ENCODE results near the gene SMG6.
"Not testable (repeated sequence)": the region's sequence is repeated elsewhere in the genome, so short reads cannot be mapped to it uniquely, and the experiment has no call there.

Gene SMG6

DNA sequence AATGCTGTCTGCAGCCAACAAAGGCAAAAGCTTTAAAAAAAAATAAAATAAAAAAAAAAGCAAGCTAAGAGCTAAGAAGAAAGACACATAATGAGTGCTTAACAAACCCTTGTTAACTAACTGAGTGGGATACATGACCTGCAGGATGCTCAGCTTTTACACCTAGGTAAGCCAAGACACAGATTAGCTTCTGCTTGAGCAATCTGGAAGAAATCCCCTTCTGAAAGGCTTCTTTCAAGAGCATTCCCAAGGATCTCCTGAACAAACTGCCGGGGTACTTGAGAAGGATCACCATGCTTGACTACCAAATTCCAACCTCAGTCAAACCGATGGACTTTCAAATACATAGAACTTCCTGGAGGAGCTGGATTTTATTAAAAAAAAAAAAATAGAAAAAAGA, 92.9 kb downstream of the SMG6 start:
- in situ Hi-C loops (cut with MboI; ENCODE audit: low pct_unique_long_range_greater_than_20kb, low sequenced_read_pairs, unreplicated experiment), result no loop called here
- DNase-seq (ENCODE audit: low spot score), result no peak
- TF ChIP-seq, protein P1, sequence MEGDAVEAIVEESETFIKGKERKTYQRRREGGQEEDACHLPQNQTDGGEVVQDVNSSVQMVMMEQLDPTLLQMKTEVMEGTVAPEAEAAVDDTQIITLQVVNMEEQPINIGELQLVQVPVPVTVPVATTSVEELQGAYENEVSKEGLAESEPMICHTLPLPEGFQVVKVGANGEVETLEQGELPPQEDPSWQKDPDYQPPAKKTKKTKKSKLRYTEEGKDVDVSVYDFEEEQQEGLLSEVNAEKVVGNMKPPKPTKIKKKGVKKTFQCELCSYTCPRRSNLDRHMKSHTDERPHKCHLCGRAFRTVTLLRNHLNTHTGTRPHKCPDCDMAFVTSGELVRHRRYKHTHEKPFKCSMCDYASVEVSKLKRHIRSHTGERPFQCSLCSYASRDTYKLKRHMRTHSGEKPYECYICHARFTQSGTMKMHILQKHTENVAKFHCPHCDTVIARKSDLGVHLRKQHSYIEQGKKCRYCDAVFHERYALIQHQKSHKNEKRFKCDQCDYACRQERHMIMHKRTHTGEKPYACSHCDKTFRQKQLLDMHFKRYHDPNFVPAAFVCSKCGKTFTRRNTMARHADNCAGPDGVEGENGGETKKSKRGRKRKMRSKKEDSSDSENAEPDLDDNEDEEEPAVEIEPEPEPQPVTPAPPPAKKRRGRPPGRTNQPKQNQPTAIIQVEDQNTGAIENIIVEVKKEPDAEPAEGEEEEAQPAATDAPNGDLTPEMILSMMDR (IDR thresholded peaks at IDR 0.05; ENCODE audit: extremely low read depth, insufficient read depth, missing control alignments), result no peak

DNA sequence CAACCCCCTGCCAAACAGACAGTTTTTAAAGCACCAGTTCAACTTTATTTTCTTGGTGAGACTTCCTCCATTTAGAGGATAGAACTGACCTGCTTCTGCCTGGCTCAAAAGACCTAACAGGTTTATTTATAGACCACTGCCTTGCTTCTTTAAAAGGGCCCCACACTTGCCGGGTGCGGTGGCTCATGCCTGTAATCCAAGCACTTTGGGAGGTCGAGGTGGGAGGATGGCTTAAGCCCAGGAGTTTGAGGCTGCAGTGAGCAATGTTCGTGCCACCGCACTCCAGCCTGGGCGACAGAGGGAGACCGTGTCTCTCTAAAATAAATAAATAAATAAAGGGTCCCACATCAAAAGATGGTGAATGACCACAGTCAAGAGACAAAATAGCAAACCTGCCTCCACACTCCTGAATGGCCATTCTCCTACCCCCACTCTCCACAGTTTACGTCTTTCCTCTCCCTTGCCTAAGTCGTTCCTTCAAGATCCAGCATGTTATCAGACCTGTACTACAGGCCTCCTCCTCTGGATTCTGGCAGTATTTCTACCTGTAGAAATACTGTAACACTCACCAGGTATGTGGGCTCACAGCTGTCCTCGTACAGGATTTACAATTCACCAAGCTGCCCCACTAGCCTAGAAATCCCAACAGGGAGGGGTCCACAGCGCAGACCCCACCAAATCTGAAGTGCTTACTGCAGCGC, 95.6 kb downstream of the SMG6 start:
- TF ChIP-seq, protein P1 (IDR thresholded peaks at IDR 0.05; ENCODE audit: extremely low read depth, insufficient read depth, missing control alignments), result no peak
- no peak for DNase-seq (ENCODE audit: low spot score)
- in situ Hi-C loops (cut with MboI; ENCODE audit: low pct_unique_long_range_greater_than_20kb, low sequenced_read_pairs, unreplicated experiment), result no loop called here

DNA sequence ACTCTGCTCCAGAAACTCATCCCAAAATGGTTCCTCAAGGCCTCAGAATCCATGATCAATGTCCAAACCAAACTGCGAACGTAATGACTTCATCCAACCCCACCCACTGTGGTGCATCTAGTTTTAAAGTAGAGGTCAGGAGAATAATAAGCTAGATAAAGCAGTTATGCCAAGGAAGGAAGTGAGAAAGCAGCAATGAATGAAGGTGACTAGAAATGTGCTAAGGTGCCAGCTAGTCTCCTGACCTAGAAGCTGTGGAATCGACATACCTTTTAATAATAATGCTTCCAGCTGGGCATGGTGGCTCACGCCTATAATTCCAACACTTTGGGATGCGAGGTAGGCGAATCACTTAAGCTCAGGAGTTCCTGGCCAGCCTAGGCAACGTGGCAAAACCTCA, 99.2 kb downstream of the SMG6 start:
- DNase-seq (ENCODE audit: low spot score), result no peak
- TF ChIP-seq, protein P1 (IDR thresholded peaks at IDR 0.05; ENCODE audit: extremely low read depth, insufficient read depth, missing control alignments), result no peak
- in situ Hi-C loops (cut with MboI; ENCODE audit: low pct_unique_long_range_greater_than_20kb, low sequenced_read_pairs, unreplicated experiment), result no loop called here

DNA sequence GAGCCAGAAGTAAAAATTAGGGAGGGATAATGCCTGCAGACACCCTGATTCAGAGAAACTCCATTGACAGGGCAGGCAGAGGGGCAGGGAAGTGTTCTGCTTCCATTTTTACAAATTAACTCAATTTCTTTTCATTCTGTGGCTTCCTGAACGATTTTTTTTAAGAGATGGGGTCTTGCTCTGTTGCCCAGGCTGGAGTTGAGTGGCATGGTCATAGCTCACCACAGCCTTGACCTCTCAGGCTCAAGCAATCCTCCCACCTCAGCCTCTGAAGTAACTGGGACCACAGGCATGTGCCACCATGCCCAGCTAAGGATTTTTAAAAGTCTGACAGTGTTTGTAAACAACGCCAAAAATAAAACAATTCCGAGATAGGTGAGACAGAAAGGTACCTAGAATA, 99.8 kb downstream of the SMG6 start:
- DNase-seq (ENCODE audit: low spot score), result no peak
- TF ChIP-seq, protein P1 (IDR thresholded peaks at IDR 0.05; ENCODE audit: extremely low read depth, insufficient read depth, missing control alignments), result no peak
- in situ Hi-C loops (cut with MboI; ENCODE audit: low pct_unique_long_range_greater_than_20kb, low sequenced_read_pairs, unreplicated experiment), result no loop called here

DNA sequence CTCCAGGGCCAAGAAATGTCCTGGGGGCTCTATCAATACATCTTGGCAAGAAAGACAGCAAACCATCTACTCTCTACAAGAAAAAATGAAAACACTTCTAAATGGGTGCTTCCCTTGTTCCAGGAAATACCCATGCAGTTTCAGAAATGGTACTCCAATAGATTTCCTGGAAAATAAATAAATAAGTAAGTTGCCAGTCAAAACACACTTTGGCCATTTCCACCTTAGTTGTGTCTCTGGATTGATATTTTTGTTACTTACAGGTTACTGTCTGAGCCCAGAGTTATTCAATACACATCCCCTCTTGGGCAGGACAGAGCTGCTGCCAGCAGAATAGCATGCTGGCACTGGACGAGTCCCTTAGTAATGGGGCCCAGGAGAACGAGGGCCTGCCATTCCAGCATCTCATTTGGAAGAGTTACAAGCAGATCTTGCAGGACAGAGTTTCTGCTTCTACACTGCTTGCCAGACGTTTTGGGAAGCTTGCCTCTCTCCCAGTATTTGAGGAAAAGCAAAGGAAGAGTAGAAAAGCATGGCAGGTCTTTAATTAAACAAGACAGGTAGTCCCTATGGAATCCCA, 100.5 kb downstream of the SMG6 start:
- TF ChIP-seq, protein P1 (IDR thresholded peaks at IDR 0.05; ENCODE audit: extremely low read depth, insufficient read depth, missing control alignments), result no peak
- no peak for DNase-seq (ENCODE audit: low spot score)
- in situ Hi-C loops (cut with MboI; ENCODE audit: low pct_unique_long_range_greater_than_20kb, low sequenced_read_pairs, unreplicated experiment), result no loop called here

DNA sequence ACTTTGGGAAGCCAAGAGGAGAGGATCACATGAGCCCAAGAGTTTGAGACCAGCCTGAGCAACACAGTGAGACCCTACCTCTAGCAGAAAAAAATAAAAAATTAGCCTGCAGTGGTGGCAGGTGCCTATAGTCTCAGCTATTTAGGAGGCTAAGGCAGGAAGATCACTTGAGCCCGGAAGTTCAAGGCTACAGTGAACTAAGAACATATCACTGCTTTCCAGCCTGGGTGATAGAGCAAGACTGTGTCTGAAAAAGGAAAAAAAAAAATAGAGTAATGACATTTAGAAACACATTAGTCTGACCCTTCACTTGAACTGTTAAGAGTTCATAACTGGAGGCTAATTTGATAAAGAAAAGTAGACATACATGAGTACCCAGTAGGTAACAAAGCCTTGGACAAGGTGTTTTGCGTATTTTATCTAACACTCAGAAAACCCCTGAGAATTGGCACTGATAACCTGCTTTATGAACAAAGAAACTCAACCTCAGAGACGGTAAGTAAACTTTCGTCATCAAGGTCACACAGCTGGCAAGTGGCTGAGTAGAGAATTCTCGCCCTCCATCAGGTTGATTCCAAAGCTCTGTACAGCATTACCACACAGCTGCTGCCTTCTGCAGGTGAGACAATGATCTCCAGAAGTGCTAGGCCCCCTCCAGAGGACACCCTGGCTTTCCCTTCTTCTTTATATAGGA, 101.1 kb downstream of the SMG6 start:
- in situ Hi-C loops (cut with MboI; ENCODE audit: low pct_unique_long_range_greater_than_20kb, low sequenced_read_pairs, unreplicated experiment), result no loop called here
- TF ChIP-seq, protein P1 (IDR thresholded peaks at IDR 0.05; ENCODE audit: extremely low read depth, insufficient read depth, missing control alignments), result no peak
- no peak for DNase-seq (ENCODE audit: low spot score)

DNA sequence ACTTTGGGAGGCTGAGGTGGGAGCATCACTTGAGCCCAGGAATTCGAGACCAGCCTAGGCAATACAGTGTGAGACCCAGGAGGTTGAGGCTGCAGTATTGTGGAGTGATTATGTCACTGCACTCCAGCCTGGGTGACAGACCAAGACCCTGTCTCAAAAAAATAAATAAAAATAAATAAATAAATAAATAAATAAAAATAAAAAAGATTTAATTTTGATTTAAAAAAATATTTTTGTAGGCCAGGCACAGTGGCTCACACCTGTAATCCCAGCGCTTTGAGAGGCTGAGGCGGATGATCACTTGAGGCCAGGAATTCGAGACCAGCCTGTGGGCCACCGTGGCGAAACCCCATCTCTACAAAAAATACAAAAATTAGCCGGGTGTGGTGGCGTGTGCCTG, 104.2 kb downstream of the SMG6 start:
- DNase-seq (ENCODE audit: low spot score), result not testable (repeated sequence)

More for the DNA sequence above, 104.2 kb downstream of the SMG6 start:
- in situ Hi-C loops (cut with MboI; ENCODE audit: low pct_unique_long_range_greater_than_20kb, low sequenced_read_pairs, unreplicated experiment), result not testable (repeated sequence)

All from GM13977 (cell line).